GM21367 (cell line): ENCODE measurements around the gene TAS2R39.
"Not testable (repeated sequence)": the region's sequence is repeated elsewhere in the genome, so short reads cannot be mapped to it uniquely, and the experiment has no call there.

ENCODE experiments used
- ATAC-seq: cut with Tn5 transposase; IDR thresholded peaks from one replicate; pipeline ENCODE4 v1.9.1; 2021; ENCODE audit not compliant: unreplicated experiment

TAS2R39 gene

GRCh38 chr7:143183024-143183423, at the start of gene TAS2R39:
TAS2R39 (plus strand) TSS chr7:143183419; CDS start chr7:143183419, 0 bp downstream.
- no peak for ATAC-seq

- ATAC-seq = no peak
These were observed 36.1 kb upstream of the TAS2R39 start for GRCh38 chr7:143147070-143147469.

GRCh38 chr7:143148050-143148449, 35.2 kb upstream of the TAS2R39 start:
- ATAC-seq = no peak

- ATAC-seq = no peak
These were observed 34.6 kb upstream of the TAS2R39 start for GRCh38 chr7:143148651-143149050.

GRCh38 chr7:143150696-143151095, 32.5 kb upstream of the TAS2R39 start:
- not testable (repeated sequence) for ATAC-seq

- not testable (repeated sequence) for ATAC-seq
These were observed 24.6 kb upstream of the TAS2R39 start for GRCh38 chr7:143158617-143159016.

GRCh38 chr7:143171697-143172096, 11.5 kb upstream of the TAS2R39 start:
- ATAC-seq = no peak

GRCh38 chr7:143172354-143172753, 10.9 kb upstream of the TAS2R39 start:
- no peak for ATAC-seq

GRCh38 chr7:143176128-143176527, 7.1 kb upstream of the TAS2R39 start:
- ATAC-seq = no peak

GRCh38 chr7:143177374-143178119, 5.7 kb upstream of the TAS2R39 start:
- ATAC-seq = no peak

- ATAC-seq = not testable (repeated sequence)
These were observed 2.4 kb upstream of the TAS2R39 start for GRCh38 chr7:143180771-143181170.

- no peak for ATAC-seq
These were observed 1.9 kb upstream of the TAS2R39 start for GRCh38 chr7:143181349-143181748.

- no peak for ATAC-seq
These were observed 2.3 kb downstream of the TAS2R39 start for GRCh38 chr7:143185551-143185950.

- ATAC-seq = no peak
These were observed 5.8 kb downstream of the TAS2R39 start for GRCh38 chr7:143188994-143189393.

GRCh38 chr7:143193880-143194279, 10.7 kb downstream of the TAS2R39 start:
- ATAC-seq = no peak

GRCh38 chr7:143199040-143199439, 15.8 kb downstream of the TAS2R39 start:
- peak; percentile 49 for ATAC-seq

- ATAC-seq = no peak
These were observed 18.9 kb downstream of the TAS2R39 start for GRCh38 chr7:143202161-143202560.

GRCh38 chr7:143203386-143203785, 20.2 kb downstream of the TAS2R39 start:
- ATAC-seq = no peak

- ATAC-seq = peak; percentile 81
These were observed 22.5 kb downstream of the TAS2R39 start for GRCh38 chr7:143205560-143206293.

GRCh38 chr7:143210541-143210940, 27.3 kb downstream of the TAS2R39 start:
- ATAC-seq = no peak

GRCh38 chr7:143213478-143213877, 30.3 kb downstream of the TAS2R39 start:
- ATAC-seq = not testable (repeated sequence)
